GM12878 (cell line): ENCODE results near the gene SLC6A17.

Experiments used
- EZH2 ChIP-seq: IDR thresholded peaks from 2 replicates; pipeline ENCODE4 v1.6.1; 2012; ENCODE audit warnings: low read depth, mild to moderate bottlenecking, control low read depth, inconsistent platforms, low read length, borderline replicate concordance; ENCODE audit not compliant: control insufficient read depth
- FOS ChIP-seq: IDR thresholded peaks from 3 replicates; pipeline ENCODE4 v1.6.1; 2011; ENCODE audit warnings: borderline replicate concordance; ENCODE audit not compliant: insufficient read length; ENCODE audit errors: extremely low read depth
- GATAD2B ChIP-seq: fragments of 450-650 bp; conservative IDR thresholded peaks from 2 replicates; pipeline ENCODE4 v1.6.1; 2017; ENCODE audit warnings: low read depth, mild to moderate bottlenecking, moderate library complexity
- MTA3 ChIP-seq: IDR thresholded peaks from 2 replicates; pipeline ENCODE4 v1.6.1; 2012; ENCODE audit warnings: low read length, inconsistent platforms, borderline replicate concordance
- MYC ChIP-seq: IDR thresholded peaks from 2 replicates; pipeline ENCODE4 v1.6.1; 2011; ENCODE audit warnings: mild to moderate bottlenecking, low read length, moderate library complexity, inconsistent platforms; ENCODE audit not compliant: insufficient read depth, insufficient replicate concordance, insufficient read length, severe bottlenecking
- NRF1 ChIP-seq: conservative IDR thresholded peaks from 2 replicates; pipeline ENCODE4 v1.6.1; 2011; ENCODE audit warnings: mild to moderate bottlenecking, low read depth, low read length, improper control_type of control experiment
- POLR2AphosphoS5 ChIP-seq: IDR thresholded peaks from 2 replicates; pipeline ENCODE4 v1.6.1; 2011; ENCODE audit warnings: mild to moderate bottlenecking, low read length, inconsistent platforms
- YY1 ChIP-seq: IDR thresholded peaks from 2 replicates; pipeline ENCODE4 v1.6.1; 2011; ENCODE audit warnings: low read depth, mild to moderate bottlenecking, low read length
- TF ChIP-seq, protein P1 (sequence below), 3 experiments: IDR thresholded peaks in 2 of 3; conservative IDR thresholded peaks in 1 of 3; 2 replicates each; pipeline ENCODE4 v1.5.1; 2011; ENCODE audit warnings: low read depth in 3 of 3, low read length in 3 of 3, mild to moderate bottlenecking in 3 of 3, control low read depth in 2 of 3, moderate library complexity in 2 of 3, inconsistent platforms in 1 of 3, mixed read lengths in 1 of 3; ENCODE audit not compliant: control insufficient read depth in 2 of 3, insufficient read depth in 1 of 3; ENCODE audit errors: extremely low read depth in 1 of 3

DNA sequence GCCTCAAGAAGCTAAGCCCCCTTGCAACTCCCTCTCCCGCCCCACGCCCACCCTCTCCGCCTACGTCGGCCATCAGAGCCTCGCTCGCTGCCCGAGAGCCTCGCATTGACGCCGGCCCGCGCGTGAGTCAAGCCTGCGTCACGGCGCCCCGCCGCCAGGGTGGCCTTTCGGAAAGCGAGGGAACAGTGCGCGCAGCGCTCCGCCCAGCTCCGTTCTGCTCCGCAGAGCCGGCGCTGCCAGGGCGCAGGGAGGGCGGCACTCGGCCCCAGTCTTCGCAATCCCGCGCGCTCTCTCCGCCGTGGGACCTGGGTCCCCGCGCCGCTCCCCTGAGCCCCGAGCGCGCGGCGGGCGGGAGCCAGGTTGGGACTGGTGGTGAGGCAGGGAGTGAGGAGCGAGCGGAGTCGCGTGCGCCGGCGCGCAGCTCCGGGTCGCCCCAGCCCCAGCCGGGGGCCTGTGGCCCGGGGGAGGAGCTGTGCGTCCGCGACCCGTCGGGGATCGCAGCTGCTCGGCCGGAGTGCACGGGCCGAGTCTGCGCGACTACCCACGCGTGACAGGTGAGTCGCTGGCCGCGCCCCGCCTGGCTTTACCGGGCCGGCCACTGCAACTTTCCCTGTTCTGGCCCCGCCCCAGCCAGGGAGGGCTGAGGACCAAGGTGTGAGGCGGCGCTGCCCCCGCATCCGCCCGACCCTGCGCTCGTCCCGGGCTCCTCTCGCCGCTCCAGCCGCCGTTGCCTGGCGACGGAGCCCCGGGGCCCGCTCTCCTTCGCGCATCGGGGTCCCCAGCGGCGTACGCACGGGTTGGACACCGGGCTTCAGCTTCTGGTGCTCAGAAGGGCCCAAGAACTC lies at the start of gene SLC6A17:
- TF ChIP-seq GATAD2B (no peak), FOS (no peak), POLR2AphosphoS5 (no peak), EZH2 (no peak), MYC (no peak), NRF1 (no peak), YY1 (no peak), MTA3 (no peak)
- TF ChIP-seq, protein P1, sequence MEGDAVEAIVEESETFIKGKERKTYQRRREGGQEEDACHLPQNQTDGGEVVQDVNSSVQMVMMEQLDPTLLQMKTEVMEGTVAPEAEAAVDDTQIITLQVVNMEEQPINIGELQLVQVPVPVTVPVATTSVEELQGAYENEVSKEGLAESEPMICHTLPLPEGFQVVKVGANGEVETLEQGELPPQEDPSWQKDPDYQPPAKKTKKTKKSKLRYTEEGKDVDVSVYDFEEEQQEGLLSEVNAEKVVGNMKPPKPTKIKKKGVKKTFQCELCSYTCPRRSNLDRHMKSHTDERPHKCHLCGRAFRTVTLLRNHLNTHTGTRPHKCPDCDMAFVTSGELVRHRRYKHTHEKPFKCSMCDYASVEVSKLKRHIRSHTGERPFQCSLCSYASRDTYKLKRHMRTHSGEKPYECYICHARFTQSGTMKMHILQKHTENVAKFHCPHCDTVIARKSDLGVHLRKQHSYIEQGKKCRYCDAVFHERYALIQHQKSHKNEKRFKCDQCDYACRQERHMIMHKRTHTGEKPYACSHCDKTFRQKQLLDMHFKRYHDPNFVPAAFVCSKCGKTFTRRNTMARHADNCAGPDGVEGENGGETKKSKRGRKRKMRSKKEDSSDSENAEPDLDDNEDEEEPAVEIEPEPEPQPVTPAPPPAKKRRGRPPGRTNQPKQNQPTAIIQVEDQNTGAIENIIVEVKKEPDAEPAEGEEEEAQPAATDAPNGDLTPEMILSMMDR (IDR thresholded peaks at IDR 0.05 in 2 of 3, conservative IDR thresholded peaks at IDR 0.05 in 1 of 3; ENCODE audit: control insufficient read depth in 2 of 3, extremely low read depth in 1 of 3, insufficient read depth in 1 of 3, low read depth in 3 of 3, low read length in 3 of 3), result no peak
